Measurements from ENCODE around the gene SOX6.

DNA sequence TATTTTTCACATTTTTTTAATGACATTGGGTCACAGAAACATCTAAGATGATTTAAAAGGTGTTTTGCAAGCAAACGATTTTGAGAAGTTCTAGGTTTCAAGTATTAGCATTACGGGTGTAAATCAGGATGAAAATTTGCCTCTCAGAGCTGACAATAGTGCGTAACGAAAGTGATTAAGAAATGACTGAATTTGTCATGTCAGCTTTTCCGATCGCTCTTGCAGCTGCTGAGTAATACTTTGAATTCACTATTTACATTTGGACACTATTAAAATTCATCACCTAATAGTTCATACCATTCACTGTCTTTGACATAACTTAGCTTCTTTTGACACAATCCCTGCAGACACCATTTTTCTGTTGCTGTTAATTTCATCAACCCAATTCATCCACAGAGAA, 205.2 kb downstream of the SOX6 start:
- no peak for TF ChIP-seq POLR2A (IDR thresholded peaks at IDR 0.05)
- TF ChIP-seq, protein P1, sequence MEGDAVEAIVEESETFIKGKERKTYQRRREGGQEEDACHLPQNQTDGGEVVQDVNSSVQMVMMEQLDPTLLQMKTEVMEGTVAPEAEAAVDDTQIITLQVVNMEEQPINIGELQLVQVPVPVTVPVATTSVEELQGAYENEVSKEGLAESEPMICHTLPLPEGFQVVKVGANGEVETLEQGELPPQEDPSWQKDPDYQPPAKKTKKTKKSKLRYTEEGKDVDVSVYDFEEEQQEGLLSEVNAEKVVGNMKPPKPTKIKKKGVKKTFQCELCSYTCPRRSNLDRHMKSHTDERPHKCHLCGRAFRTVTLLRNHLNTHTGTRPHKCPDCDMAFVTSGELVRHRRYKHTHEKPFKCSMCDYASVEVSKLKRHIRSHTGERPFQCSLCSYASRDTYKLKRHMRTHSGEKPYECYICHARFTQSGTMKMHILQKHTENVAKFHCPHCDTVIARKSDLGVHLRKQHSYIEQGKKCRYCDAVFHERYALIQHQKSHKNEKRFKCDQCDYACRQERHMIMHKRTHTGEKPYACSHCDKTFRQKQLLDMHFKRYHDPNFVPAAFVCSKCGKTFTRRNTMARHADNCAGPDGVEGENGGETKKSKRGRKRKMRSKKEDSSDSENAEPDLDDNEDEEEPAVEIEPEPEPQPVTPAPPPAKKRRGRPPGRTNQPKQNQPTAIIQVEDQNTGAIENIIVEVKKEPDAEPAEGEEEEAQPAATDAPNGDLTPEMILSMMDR (IDR thresholded peaks at IDR 0.05), result no peak
